ENCODE measurements around the gene PRKAG2.

DNA sequence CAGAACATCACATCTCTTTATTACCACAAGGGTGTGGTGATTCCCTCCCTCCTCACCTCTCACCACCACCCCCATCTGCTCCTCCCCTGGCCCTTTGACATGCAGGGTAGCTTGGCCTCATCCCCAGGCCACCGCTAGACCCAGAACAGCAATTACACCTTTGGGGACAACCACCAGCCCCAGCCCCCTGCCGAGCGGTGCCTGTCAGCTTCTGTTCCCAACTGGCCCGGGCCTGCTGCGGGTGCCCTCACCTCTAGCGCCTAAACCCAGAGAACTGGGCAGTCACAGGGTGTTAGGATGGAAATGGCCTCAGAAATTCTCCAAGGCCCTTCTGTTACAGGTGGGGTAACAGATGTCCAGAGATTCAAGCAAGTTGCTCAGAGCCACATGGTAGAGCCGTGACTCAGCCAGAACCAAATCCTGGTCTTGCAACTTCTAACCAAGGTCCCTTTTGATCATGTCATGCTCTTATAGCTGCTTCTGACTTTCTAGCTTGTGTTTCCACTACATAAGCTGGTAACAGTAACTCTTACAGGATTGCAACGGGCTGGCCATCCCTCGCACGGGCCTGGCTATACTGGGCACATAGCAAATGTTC lies 78.0 kb downstream of the PRKAG2 start:
- TF ChIP-seq, protein P1, sequence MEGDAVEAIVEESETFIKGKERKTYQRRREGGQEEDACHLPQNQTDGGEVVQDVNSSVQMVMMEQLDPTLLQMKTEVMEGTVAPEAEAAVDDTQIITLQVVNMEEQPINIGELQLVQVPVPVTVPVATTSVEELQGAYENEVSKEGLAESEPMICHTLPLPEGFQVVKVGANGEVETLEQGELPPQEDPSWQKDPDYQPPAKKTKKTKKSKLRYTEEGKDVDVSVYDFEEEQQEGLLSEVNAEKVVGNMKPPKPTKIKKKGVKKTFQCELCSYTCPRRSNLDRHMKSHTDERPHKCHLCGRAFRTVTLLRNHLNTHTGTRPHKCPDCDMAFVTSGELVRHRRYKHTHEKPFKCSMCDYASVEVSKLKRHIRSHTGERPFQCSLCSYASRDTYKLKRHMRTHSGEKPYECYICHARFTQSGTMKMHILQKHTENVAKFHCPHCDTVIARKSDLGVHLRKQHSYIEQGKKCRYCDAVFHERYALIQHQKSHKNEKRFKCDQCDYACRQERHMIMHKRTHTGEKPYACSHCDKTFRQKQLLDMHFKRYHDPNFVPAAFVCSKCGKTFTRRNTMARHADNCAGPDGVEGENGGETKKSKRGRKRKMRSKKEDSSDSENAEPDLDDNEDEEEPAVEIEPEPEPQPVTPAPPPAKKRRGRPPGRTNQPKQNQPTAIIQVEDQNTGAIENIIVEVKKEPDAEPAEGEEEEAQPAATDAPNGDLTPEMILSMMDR (conservative IDR thresholded peaks at IDR 0.05; ENCODE audit: low read depth, low read length), result no peak
- no peak for TF ChIP-seq EZH2phosphoT487 (IDR thresholded peaks at IDR 0.05; ENCODE audit: borderline replicate concordance, low read length)

All from PC-3 (cell line).